ENCODE data around the gene FUCA1.

Gene FUCA1

GRCh38 chr1:23908453-23909341, 40.6 kb upstream of the FUCA1 start:
- peak overlapping the region; percentile 55 for H2AFZ ChIP-seq (ENCODE audit: low read length)
- H3K4me1 ChIP-seq (ENCODE audit: insufficient read depth, low read length, poor library complexity, severe bottlenecking), result peaks cover 69% of the 10 kb centered on the region
- H3K79me2 ChIP-seq (ENCODE audit: insufficient read depth, low read length), result peaks cover 56% of the 10 kb centered on the region
- no peaks in the 10 kb centered on the region for H4K20me1 ChIP-seq (ENCODE audit: insufficient read depth, low read length, poor library complexity, severe bottlenecking)
- peak overlapping the region; percentile 80 for H3K4me2 ChIP-seq (ENCODE audit: low read depth, low read length, poor library complexity, severe bottlenecking)
- peak overlapping the region; percentile 68 for H3K9ac ChIP-seq (ENCODE audit: low read depth, low read length, poor library complexity, severe bottlenecking)
- no peaks in the 10 kb centered on the region for H3K27me3 ChIP-seq (ENCODE audit: insufficient read depth, low read length, poor library complexity, severe bottlenecking)
- no peaks in the 10 kb centered on the region for H3K36me3 ChIP-seq (ENCODE audit: insufficient read depth, low read length)
- H3K4me3 ChIP-seq (ENCODE audit: low read length, poor library complexity, severe bottlenecking), result peak overlapping the region; percentile 70
- no peaks in the 10 kb centered on the region for H3K9me2 ChIP-seq (replicated peaks; ENCODE audit: low read depth, low read length)
- TF ChIP-seq CTCF (conservative IDR thresholded peaks at IDR 0.05; ENCODE audit: low read length), result no peak
- TF ChIP-seq EZH2phosphoT487 (IDR thresholded peaks at IDR 0.05; ENCODE audit: borderline replicate concordance), result no peak
- H3F3A ChIP-seq (ENCODE audit: low read depth), result no peaks in the 10 kb centered on the region
- H3K9me3 ChIP-seq (ENCODE audit: insufficient read depth, low read depth, low read length), result no peaks in the 10 kb centered on the region

GRCh38 chr1:23906731-23907130, 38.6 kb upstream of the FUCA1 start:
- H3K4me1 ChIP-seq (ENCODE audit: insufficient read depth, low read length, poor library complexity, severe bottlenecking), result peaks cover 52% of the 10 kb centered on the region
- no peak overlapping the region for H3K4me3 ChIP-seq (ENCODE audit: low read length, poor library complexity, severe bottlenecking)
- no peaks in the 10 kb centered on the region for H3K27me3 ChIP-seq (ENCODE audit: insufficient read depth, low read length, poor library complexity, severe bottlenecking)
- no peak overlapping the region for H2AFZ ChIP-seq (ENCODE audit: low read length)
- H3K79me2 ChIP-seq (ENCODE audit: insufficient read depth, low read length), result peaks cover 49% of the 10 kb centered on the region
- no peak for TF ChIP-seq CTCF (conservative IDR thresholded peaks at IDR 0.05; ENCODE audit: low read length)
- TF ChIP-seq EZH2phosphoT487 (IDR thresholded peaks at IDR 0.05; ENCODE audit: borderline replicate concordance), result no peak
- no peaks in the 10 kb centered on the region for H3K9me2 ChIP-seq (replicated peaks; ENCODE audit: low read depth, low read length)
- H4K20me1 ChIP-seq (ENCODE audit: insufficient read depth, low read length, poor library complexity, severe bottlenecking), result no peaks in the 10 kb centered on the region
- no peaks in the 10 kb centered on the region for H3K9me3 ChIP-seq (ENCODE audit: insufficient read depth, low read depth, low read length)
- H3K36me3 ChIP-seq (ENCODE audit: insufficient read depth, low read length), result no peaks in the 10 kb centered on the region
- no peak overlapping the region for H3K4me2 ChIP-seq (ENCODE audit: low read depth, low read length, poor library complexity, severe bottlenecking)
- no peak overlapping the region for H3K9ac ChIP-seq (ENCODE audit: low read depth, low read length, poor library complexity, severe bottlenecking)
- H3F3A ChIP-seq (ENCODE audit: low read depth), result no peaks in the 10 kb centered on the region

GRCh38 chr1:23905461-23906025, 37.5 kb upstream of the FUCA1 start:
- H3K79me2 ChIP-seq (ENCODE audit: insufficient read depth, low read length), result peaks cover 39% of the 10 kb centered on the region
- TF ChIP-seq CTCF (conservative IDR thresholded peaks at IDR 0.05; ENCODE audit: low read length), result no peak
- TF ChIP-seq EZH2phosphoT487 (IDR thresholded peaks at IDR 0.05; ENCODE audit: borderline replicate concordance), result no peak
- H3K4me1 ChIP-seq (ENCODE audit: insufficient read depth, low read length, poor library complexity, severe bottlenecking), result peaks cover 40% of the 10 kb centered on the region
- no peaks in the 10 kb centered on the region for H3K9me2 ChIP-seq (replicated peaks; ENCODE audit: low read depth, low read length)
- no peak overlapping the region for H3K9ac ChIP-seq (ENCODE audit: low read depth, low read length, poor library complexity, severe bottlenecking)
- H2AFZ ChIP-seq (ENCODE audit: low read length), result no peak overlapping the region
- no peaks in the 10 kb centered on the region for H3F3A ChIP-seq (ENCODE audit: low read depth)
- no peak overlapping the region for H3K4me3 ChIP-seq (ENCODE audit: low read length, poor library complexity, severe bottlenecking)
- peak overlapping the region; percentile 15 for H3K4me2 ChIP-seq (ENCODE audit: low read depth, low read length, poor library complexity, severe bottlenecking)
- H4K20me1 ChIP-seq (ENCODE audit: insufficient read depth, low read length, poor library complexity, severe bottlenecking), result no peaks in the 10 kb centered on the region
- H3K36me3 ChIP-seq (ENCODE audit: insufficient read depth, low read length), result no peaks in the 10 kb centered on the region
- H3K9me3 ChIP-seq (ENCODE audit: insufficient read depth, low read depth, low read length), result no peaks in the 10 kb centered on the region
- no peaks in the 10 kb centered on the region for H3K27me3 ChIP-seq (ENCODE audit: insufficient read depth, low read length, poor library complexity, severe bottlenecking)

Data from Loucy (cell line).